WTC11 (cell line): ENCODE results near the gene TMC1.

Experiments
- CREB1 ChIP-seq: sonication (generic); formaldehyde crosslinking; IDR thresholded peaks from 2 replicates; pipeline ENCODE4 v1.8.0; 2023; ENCODE audit warnings: mild to moderate bottlenecking, missing genetic modification reagents
- CTCF ChIP-seq: fragments of 200-600 bp; IDR thresholded peaks from 2 replicates; pipeline ENCODE4 v1.8.0; 2022; ENCODE audit warnings: antibody characterized with exemption
- ETV6 ChIP-seq: sonication (generic); formaldehyde crosslinking; IDR thresholded peaks from 2 replicates; pipeline ENCODE4 v1.8.1; 2022; ENCODE audit warnings: mild to moderate bottlenecking, missing genetic modification reagents
- MXD4 ChIP-seq: fragments of 250-450 bp; sonication (Bioruptor Pico); IDR thresholded peaks from 2 replicates; pipeline ENCODE4 v1.8.0; 2021; ENCODE audit warnings: mild to moderate bottlenecking, moderate library complexity, borderline replicate concordance
- MYBL2 ChIP-seq: sonication (generic); formaldehyde crosslinking; IDR thresholded peaks from 2 replicates; pipeline ENCODE4 v1.8.1; 2023; ENCODE audit warnings: mild to moderate bottlenecking, moderate library complexity, missing genetic modification reagents
- OVOL2 ChIP-seq: fragments of 250-450 bp; sonication (Bioruptor Pico); IDR thresholded peaks from 2 replicates; pipeline ENCODE4 v1.9.0; 2021; ENCODE audit warnings: mild to moderate bottlenecking, borderline replicate concordance
- RELA ChIP-seq: sonication (generic); formaldehyde crosslinking; IDR thresholded peaks from 2 replicates; pipeline ENCODE4 v1.8.1; 2022; ENCODE audit warnings: missing genetic modification reagents, mild to moderate bottlenecking, borderline replicate concordance
- SP1 ChIP-seq: sonication (generic); formaldehyde crosslinking; conservative IDR thresholded peaks from 2 replicates; pipeline ENCODE4 v1.8.1; 2022; ENCODE audit warnings: missing genetic modification reagents
- ZNF423 ChIP-seq: fragments of 250-450 bp; sonication (Bioruptor Pico); IDR thresholded peaks from 2 replicates; pipeline ENCODE4 v2.1.2; 2022; ENCODE audit warnings: mild to moderate bottlenecking, moderate library complexity
- TF ChIP-seq, protein P1 (sequence below): sonication (generic); formaldehyde crosslinking; conservative IDR thresholded peaks from 2 replicates; pipeline ENCODE4 v1.8.1; 2022; ENCODE audit warnings: mild to moderate bottlenecking, missing genetic modification reagents
- TF ChIP-seq, protein P2 (sequence below): sonication (generic); formaldehyde crosslinking; conservative IDR thresholded peaks from 2 replicates; pipeline ENCODE4 v1.8.1; 2023; ENCODE audit warnings: mild to moderate bottlenecking, low read depth, missing genetic modification reagents, moderate library complexity

- no peak for TF ChIP-seq OVOL2
- no peak for TF ChIP-seq ETV6 (CRISPR knock-in tag)
- no peak for TF ChIP-seq CTCF
- TF ChIP-seq MYBL2 (CRISPR knock-in tag): no peak
- no peak for TF ChIP-seq MXD4 (CRISPR knock-in tag)
- TF ChIP-seq, protein P1, sequence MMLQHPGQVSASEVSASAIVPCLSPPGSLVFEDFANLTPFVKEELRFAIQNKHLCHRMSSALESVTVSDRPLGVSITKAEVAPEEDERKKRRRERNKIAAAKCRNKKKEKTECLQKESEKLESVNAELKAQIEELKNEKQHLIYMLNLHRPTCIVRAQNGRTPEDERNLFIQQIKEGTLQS (CRISPR knock-in tag): no peak
- no peak for TF ChIP-seq RELA (CRISPR knock-in tag)
- no peak for TF ChIP-seq ZNF423 (CRISPR knock-in tag)
- TF ChIP-seq CREB1: no peak
- no peak for TF ChIP-seq SP1 (CRISPR knock-in tag)
- TF ChIP-seq, protein P2, sequence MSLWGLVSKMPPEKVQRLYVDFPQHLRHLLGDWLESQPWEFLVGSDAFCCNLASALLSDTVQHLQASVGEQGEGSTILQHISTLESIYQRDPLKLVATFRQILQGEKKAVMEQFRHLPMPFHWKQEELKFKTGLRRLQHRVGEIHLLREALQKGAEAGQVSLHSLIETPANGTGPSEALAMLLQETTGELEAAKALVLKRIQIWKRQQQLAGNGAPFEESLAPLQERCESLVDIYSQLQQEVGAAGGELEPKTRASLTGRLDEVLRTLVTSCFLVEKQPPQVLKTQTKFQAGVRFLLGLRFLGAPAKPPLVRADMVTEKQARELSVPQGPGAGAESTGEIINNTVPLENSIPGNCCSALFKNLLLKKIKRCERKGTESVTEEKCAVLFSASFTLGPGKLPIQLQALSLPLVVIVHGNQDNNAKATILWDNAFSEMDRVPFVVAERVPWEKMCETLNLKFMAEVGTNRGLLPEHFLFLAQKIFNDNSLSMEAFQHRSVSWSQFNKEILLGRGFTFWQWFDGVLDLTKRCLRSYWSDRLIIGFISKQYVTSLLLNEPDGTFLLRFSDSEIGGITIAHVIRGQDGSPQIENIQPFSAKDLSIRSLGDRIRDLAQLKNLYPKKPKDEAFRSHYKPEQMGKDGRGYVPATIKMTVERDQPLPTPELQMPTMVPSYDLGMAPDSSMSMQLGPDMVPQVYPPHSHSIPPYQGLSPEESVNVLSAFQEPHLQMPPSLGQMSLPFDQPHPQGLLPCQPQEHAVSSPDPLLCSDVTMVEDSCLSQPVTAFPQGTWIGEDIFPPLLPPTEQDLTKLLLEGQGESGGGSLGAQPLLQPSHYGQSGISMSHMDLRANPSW (CRISPR knock-in tag): no peak
Observed at GRCh38 chr9:72476100-72476499, 45.3 kb upstream of the TMC1 start.
